Measurements from ENCODE around the gene GFI1B.

The GFI1B gene

DNA sequence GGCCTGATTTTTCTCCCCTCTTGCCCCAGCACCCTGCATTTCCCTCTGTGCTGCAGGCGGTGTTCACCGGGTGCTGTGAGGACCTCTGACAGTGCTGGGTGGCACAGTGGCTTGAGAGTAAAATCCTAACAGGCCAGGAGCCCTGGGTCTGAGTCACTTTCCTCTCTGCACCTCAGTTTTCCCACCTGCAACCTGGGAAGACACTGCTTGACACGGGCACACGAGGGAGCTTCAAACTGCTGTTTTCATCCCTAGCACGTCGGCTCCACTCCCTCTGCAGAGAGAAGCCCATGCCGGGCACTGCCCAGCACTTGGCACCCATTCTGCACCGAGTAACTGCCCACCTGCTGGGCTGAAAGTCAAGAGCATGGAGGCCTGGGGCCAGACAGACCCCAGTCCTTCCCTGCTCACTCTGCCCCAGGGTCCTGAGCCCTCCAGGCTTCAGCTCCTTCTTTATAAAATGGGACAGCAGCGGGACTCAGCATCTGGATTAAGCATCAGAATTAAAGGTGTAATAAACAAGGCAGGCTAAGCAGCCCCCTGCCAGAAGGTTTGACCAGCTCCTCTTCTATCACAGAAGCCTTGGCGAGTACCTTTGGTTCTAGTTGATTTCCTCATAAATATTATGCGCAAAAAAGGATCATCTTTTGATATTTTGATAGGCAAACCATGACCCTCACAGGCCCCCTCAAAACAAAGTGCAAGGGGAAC lies 5.2 kb downstream of the GFI1B start:
- TF ChIP-seq, protein P1, sequence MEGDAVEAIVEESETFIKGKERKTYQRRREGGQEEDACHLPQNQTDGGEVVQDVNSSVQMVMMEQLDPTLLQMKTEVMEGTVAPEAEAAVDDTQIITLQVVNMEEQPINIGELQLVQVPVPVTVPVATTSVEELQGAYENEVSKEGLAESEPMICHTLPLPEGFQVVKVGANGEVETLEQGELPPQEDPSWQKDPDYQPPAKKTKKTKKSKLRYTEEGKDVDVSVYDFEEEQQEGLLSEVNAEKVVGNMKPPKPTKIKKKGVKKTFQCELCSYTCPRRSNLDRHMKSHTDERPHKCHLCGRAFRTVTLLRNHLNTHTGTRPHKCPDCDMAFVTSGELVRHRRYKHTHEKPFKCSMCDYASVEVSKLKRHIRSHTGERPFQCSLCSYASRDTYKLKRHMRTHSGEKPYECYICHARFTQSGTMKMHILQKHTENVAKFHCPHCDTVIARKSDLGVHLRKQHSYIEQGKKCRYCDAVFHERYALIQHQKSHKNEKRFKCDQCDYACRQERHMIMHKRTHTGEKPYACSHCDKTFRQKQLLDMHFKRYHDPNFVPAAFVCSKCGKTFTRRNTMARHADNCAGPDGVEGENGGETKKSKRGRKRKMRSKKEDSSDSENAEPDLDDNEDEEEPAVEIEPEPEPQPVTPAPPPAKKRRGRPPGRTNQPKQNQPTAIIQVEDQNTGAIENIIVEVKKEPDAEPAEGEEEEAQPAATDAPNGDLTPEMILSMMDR (conservative IDR thresholded peaks at IDR 0.05; ENCODE audit: low read depth) = no peak
- no peak for DNase-seq (ENCODE audit: low spot score)
- no peak overlapping the region for H3K27ac ChIP-seq
- ChIA-PET POLR2A (ENCODE audit: low non-redundant PET) (no interaction called here), CTCF (interaction anchor here (0.6 to 1.0 kb wide), 2 partner anchors 39 to 71 kb away, joined by 3 to 5 read pairs; no protein-coding TSS in a partner anchor)

DNA sequence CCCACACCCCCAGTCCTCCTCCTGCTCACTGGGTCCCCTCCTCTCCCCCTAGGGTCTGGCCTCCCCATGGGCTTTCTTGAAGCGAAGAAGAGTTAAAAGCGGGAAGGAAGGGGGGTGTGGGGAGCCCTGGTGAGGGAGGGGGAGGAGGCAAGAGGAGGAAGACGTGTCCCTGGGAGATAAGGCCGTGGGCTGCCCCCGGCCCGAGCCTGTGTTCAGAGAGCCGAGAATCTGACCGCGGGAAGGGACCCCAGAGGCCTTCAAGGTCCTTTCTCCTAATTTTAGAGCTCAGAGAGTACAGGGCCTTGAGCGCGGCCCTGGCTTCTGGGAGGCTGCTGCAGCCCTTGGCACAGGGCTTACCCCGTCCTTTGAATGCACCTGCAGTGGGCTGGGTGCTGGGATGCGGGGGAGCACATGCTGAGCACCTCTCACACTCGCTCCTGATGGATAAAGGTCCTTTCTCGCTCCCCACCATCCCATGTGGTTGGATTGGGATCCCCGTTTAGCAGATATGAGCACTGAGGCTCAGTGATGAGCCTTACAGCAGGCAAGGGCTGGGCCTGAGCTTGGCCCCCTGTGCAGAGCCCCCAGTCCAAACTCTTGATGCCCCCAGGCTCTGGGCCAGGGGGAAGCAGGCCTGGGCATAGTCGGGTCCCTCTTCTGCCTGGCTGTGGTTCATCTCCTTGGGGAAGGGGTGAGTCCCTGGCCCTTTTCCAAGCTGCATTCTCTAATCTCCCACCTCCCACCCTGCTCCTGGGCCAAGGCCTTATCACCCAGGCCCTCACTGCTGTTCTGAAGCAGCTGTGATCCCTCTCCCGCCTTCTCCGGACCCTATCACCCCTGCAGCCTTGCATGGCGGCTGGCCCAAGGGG lies 5.9 kb downstream of the GFI1B start:
- H3K27ac ChIP-seq = no peak overlapping the region
- DNase-seq (ENCODE audit: low spot score) = no peak
- POLR2A ChIA-PET (ENCODE audit: low non-redundant PET) = no interaction called here
- TF ChIP-seq, protein P1 (conservative IDR thresholded peaks at IDR 0.05; ENCODE audit: low read depth) = no peak
- CTCF ChIA-PET = interaction anchor here (0.6 to 1.0 kb wide), 2 partner anchors 38 to 70 kb away, joined by 3 to 5 read pairs; no protein-coding TSS in a partner anchor

DNA sequence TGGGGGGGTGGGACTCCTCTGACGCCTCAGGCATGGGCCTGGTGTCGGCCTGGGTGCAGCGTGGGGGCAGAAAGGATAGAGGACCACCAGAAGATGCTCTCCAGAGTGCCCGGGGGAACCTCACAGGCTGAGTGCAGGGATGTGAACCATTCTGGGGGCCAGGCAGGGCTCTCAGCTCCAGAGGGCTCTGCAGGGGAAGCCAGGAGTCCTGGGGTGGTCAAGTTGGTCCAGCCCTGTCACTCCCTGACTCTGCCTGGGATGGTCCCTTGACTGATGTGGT lies 6.5 kb downstream of the GFI1B start:
- POLR2A ChIA-PET (ENCODE audit: low non-redundant PET) = no interaction called here
- no peak for DNase-seq (ENCODE audit: low spot score)
- H3K27ac ChIP-seq = no peak overlapping the region
- CTCF ChIA-PET = no interaction called here
- TF ChIP-seq, protein P1 (conservative IDR thresholded peaks at IDR 0.05; ENCODE audit: low read depth) = no peak

DNA sequence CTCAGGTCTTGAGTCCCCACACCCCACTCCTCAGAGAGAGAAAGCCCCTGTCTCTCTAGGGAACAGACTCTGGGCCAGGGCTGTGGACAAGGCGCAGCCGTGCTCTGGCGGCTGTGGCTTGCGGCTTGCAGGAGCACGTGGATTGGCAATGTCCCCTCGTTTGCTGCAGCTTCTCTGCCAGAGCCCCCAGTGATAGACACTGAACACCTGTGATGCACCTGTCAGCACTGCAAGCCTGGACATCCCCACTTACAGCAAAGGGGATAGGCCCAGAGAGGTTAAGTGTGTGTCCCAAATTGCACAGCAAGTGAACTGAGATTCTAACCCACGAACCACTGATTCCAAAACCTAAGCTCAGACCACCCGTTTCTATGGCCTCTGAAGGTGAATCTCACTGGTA lies 7.0 kb downstream of the GFI1B start:
- TF ChIP-seq, protein P1 (conservative IDR thresholded peaks at IDR 0.05; ENCODE audit: low read depth) = no peak
- CTCF ChIA-PET = interaction anchor here (1.4 kb wide), 1 partner anchor 8 kb away, joined by 5 read pairs; no protein-coding TSS in a partner anchor
- POLR2A ChIA-PET (ENCODE audit: low non-redundant PET) = no interaction called here
- H3K27ac ChIP-seq = no peak overlapping the region
- DNase-seq (ENCODE audit: low spot score) = no peak

DNA sequence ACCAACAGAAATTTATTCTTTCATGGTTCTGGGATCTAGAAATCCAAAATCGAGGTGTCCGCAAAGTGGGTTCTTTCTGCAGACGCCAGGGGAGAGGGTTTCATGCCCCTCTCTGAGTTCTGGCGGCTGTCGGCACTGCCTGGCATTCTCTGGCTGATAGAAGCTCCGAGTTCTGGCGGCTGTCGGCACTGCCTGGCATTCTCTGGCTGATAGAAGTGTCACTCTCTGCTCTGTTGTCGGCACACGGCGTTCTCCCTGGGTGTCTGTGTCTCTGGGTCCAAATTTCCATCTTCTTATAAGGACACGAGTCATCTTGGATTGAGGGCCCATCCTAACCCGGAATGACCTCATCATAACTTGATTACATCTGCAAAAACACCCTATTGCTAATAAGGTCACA lies 7.6 kb downstream of the GFI1B start:
- no peak overlapping the region for H3K27ac ChIP-seq
- ChIA-PET CTCF (interaction anchor here (1.4 kb wide), 1 partner anchor 9 kb away, joined by 5 read pairs; no protein-coding TSS in a partner anchor), POLR2A (ENCODE audit: low non-redundant PET) (no interaction called here)
- TF ChIP-seq, protein P1 (conservative IDR thresholded peaks at IDR 0.05; ENCODE audit: low read depth) = no peak
- no peak for DNase-seq (ENCODE audit: low spot score)

DNA sequence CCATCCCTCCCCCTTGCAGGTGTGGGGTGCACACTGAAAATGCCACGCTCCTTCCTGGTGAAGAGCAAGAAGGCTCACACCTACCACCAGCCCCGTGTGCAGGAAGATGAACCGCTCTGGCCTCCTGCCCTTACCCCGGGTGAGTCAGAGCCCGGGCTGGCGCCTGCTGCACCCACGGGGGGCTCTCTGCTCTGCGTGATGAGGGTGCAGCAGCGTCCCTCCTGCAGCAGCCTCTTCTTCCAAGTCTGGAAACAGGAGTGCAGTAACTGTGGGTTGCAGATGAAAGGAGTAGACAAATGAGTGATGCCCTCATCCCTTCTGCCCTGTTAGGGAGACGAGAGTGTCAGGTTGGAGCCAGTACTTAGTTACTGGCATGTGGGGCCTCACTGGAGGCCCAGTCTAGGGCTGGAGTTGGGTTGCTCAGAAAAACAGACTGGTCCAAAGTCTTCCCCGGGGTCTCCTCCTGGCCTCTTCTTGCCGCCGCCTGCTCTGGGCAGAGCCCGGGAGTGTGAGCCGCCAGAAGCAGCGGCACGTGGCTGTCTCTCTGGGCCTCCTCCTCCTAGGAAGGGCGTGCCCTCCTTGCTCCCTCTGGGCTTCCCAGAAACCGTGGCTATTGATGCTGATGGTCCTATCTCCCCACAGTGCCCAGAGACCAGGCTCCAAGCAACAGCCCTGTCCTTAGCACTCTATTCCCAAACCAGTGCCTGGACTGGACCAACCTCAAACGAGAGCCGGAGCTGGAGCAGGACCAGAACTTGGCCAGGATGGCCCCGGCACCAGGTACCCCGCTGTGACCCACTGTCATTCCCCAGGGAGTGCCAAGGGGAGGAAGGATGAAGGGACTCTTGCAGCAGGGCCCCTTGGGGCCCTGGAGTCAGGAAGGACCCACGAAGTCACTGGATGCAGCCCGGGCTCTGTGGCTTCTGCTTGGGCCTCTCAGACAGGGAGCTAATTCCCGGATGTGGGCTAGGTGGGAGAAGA lies 8.4 kb downstream of the GFI1B start:
- TF ChIP-seq, protein P1 (conservative IDR thresholded peaks at IDR 0.05; ENCODE audit: low read depth) = no peak
- POLR2A ChIA-PET (ENCODE audit: low non-redundant PET) = no interaction called here
- H3K27ac ChIP-seq = no peak overlapping the region
- CTCF ChIA-PET = interaction anchor here (1.0 to 2.3 kb wide), 3 partner anchors 9 to 35 kb away, joined by 3 to 8 read pairs (median 5); partner anchors contain the start of gene GFI1B
- DNase-seq (ENCODE audit: low spot score) = no peak

Measured in RWPE1 (cell line).